Hematopoietic multipotent progenitor cell treated with erythropoietin and hydrocortisone succinate and interleukin-3 and kit ligand, for 4 days (in vitro differentiated cells): ENCODE data around the gene GNA12.

Experiments used
- DNase-seq: peaks from one replicate; pipeline ENCODE4 v3.0.0-alpha.2; 2015

GNA12 gene

DNA sequence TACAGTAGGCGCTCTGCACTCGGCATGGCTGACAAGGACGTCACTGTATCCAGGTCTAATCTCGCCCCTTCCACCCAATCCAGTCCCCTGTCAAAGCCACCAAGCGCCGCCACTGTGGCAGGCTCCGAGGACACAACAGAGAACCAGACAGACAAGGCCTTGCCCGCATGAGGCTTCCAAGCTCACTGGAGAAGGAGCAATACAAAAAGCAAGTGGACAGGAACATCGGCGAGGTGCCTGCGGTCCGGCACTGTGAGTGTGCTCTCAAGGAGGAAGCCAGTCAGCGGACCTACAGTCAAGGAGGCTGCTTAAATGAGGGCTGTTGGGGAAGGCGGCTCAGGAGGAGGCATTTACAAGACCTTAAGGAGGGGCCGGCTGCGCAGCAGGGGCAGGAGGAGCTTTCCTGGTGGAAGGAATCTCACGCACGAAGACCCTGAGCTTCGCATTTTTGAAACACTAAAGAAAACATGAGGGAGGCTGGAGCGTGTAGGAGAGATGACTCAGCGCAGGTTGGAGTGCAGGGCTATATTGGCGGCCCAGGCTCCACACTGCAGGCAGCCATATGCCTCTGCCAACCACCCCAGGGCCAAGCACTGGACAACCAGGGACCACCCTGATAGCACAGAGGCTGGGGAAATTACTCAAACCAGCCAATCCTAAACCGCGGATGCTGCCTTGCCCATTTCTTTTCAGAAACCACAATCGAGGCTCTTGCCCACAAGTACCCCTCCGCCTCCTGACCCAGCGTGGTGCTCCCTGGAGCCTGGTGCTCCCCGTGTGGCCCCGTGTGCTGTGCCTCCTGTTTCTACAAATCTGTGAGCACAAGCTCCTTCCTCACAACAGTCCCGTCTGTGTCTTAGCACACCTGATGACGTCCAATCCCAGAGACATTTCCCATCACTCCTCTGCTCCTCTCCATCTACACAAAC, 28.9 kb downstream of the GNA12 start:
- DNase-seq = peak; percentile 41

DNA sequence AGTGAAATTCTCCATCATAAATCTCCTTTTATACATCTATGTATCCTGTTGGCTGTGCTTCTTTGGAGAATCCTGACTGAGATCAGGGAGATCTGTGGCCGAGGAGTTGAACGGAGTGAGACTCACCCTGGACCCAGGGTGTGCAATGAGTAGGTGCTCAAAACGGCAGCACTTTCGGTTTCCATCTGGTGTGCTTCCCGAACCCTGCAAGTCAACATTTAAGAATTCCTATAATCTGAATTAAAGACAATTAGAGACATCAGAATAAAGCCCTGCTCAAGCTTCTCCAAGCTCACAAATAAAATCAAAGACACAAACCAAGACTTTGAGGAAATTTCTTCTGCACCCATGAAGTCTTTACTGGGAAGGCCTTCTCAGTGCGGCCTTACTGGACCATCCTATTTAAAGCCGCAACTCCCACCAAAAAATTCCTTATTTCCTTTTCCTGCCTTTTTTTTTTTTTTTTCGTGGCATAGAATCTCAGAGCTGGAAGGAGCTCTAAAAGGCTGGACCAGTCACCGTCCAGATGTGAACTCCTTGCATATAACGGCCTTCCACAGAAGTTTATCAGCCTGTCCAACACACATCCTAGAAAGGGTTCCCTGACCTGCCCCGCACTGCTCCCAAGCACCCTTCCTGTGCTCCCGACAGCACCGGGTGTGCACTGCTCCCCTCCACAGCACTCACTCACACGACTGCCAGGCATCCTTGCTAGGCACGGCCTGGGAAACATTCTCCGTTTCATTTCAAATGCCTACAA, 29.7 kb downstream of the GNA12 start:
- no peak for DNase-seq

DNA sequence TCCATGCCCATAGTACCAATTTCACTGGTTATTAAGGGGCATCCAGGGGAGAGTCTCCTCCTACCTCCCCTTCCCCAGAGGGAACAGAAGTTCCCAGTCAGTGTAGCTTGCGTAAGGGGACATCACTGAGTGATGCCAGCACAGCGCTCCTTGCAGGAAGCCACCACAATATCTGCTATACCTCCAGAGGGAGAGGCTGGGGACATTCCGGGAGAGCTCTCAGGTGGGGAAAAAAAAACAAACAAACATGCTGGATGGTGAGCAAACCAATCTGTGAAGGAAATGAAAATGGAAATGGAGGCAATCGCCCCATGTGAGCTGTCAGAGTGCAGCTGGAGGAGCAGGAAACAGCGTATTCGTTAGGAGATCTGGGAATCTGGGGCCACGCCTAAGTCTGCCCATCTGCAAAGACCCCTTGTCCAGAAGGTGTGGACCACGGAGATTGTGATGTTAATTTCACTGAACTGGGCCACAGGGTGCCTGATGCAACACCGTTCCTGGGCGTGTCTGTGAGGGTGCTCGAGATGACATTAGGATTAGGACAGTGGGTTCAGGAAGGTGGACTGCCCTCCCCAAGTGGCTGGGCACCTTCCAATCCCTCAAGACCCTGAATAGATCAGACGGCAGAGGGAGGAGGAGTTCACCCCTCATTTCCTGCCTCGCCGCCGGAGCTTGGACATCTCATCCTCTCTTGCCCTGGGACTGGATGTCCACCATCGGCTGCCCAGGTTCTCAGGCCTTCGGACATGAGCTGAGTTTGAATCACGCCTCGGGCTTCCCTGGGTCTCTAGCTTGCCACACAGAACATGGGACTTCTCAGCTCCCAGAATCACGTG, 30.5 kb downstream of the GNA12 start:
- no peak for DNase-seq

DNA sequence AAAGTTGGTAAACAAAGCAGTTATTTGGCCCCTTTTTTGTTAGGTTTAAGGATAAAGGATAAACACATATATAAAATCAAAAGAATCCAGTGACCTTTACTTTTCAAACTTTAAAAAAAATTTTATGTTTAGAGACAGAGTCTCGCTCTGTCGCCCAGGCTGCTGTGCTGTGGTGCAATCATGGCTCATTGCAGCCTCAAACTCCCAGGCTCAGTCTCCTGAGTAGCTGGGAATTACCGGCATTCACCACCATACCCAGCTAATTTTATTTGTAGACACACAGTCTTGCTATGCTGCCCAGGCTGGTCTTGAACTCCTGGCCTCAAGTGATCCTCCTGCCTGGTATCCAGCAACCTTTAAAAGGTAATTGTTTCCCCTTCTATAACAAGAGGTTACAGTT, 31.3 kb downstream of the GNA12 start:
- no peak for DNase-seq

DNA sequence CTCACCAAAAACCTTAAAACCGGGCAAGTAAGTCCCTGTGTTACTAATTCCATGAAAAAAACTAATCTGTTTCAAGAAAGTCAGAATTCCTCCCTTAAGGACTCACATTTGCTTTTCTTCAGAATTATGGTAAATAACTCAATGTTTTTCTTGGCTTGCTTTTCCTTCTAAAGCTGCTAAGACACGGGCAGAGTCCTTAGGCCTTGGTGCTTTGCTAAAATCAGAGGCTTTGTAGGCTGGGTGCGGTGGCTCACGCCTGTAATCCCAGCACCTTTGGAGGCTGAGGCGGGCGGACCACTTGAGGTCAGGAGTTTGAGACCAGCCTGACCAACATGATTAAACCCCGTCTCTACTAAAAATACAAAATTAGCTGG, 32.0 kb downstream of the GNA12 start:
- no peak for DNase-seq

DNA sequence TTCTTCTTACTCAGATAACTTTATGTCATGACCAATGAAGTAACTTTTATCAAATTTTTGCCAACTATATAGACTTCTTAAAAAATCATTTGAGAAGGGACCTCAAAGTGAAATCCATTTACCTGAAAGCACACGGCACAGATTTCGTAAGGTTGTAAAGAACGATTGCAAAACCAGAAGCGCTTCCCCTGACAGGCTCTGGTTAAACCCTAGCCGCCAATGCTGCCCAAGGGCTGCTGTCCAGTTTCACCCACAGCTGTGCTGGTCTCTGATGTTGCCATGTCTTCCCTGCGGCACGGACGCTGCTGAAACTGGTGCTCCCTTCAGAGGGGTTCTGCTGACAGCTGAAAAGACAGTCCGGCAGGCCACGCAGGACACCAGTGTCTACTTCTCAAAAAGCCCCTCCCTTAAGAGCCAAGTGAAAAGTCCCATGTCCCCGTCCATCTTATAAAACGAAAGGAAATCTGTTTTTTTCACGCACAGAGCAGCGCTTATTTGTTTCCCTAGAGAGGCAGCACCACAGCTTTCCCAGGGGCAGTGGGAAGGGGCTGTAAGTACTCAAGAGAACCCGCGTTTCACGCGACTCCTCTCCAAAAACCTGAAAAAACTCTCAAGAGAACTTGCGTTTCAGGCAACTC, 32.5 kb downstream of the GNA12 start:
- peak; percentile 49 for DNase-seq

DNA sequence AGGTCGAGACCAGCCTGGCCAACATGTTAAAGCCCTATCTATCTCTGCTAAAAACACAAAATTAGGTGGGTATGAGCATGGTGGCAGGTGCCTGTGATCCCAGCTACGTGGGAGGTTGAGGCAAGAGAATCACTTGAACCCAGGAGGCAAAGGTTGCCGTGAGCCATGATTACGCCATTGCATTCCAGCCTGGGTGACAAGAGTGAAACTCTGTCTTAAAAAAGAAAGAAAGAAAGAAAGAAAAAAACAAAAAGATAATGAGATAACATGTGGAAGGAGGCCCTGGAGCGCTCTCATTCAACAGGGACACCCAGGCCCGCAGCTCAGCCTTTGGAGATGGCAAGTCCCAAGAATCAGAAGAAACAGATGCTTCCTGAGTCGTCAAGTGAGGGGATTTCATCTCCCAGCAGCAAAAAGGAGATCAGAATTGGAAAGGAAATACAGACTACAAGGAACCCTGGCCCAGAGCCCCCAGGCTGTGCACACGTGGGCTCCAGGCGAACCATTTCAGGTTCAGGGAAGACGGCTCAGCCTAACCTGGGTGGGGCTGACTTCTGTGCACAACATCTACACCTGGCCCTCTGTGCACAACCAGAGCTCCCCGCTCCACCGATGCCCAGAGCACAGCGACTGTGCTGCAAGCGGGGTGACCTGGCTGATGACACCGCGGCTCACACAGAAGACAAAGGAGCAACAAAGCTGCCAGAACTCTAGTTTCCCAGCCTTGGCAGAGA, 33.3 kb downstream of the GNA12 start:
- no peak for DNase-seq

DNA sequence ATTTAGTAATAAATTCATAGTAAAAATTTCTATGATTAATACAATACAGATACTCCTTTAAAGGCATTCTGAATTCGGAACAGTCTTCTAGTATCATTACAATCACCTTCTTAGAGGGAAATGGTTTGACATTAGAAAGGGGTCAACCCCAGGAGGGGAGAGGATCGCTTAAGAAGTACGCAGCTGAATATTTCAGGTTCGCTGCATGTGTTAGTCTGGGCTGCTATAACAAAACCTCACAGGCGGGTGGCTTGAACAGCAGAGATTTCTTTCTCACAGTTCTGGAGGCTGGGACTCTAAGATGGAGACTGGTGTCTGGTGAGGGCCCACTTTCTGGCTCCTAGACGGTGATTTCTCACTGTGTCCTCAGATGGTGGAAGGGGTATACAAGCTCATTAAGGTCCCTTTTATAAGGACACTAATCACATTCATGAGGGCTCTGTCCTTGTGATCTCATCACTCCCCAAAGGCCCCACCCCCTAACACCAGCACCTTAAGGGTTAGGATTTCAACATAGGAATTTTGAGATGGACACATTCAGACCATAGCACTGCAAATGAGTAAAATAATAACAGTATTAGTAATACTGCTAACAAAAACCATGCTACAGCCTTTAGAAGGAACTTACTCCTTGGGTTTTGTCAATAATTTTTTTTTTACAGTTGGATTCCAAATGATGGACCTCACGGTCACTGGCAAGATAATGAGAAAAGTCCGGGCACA, 34.0 kb downstream of the GNA12 start:
- no peak for DNase-seq

DNA sequence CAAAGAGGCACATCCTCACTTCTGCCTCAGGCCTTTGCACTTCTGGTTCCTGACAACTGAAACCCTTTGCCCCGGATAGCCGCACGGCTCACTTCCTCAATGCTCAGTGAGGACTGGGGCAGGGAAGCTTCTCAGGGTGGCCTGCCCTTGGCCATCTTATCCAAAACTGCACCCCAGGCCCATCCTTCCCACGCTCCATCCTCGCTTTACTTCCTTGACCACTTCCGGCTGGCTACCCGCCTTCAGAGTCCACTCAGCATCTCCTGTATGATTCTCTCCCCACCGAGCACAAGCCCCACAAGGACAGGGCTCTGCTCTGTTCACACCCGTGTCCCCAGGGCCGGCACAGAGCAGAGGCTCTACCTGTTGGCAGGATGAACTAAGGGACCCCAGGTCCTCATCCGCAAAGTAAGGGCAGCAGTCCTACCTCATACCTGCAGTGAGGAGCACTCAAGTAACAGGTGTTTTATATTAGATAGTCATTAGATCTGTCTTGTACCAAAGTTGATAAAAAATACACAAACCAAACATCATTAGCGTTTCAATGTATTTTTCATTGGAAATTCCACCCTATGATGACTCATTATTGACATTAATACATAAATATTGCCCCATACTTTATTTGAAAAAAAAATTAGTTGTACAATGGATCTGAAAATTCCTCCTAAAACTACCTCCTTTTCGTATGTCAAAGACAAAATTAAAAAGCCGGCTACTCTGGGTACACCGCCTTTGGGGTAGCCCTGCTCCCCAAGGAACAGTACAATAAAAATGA, 35.0 kb downstream of the GNA12 start:
- peak; percentile 54 for DNase-seq

DNA sequence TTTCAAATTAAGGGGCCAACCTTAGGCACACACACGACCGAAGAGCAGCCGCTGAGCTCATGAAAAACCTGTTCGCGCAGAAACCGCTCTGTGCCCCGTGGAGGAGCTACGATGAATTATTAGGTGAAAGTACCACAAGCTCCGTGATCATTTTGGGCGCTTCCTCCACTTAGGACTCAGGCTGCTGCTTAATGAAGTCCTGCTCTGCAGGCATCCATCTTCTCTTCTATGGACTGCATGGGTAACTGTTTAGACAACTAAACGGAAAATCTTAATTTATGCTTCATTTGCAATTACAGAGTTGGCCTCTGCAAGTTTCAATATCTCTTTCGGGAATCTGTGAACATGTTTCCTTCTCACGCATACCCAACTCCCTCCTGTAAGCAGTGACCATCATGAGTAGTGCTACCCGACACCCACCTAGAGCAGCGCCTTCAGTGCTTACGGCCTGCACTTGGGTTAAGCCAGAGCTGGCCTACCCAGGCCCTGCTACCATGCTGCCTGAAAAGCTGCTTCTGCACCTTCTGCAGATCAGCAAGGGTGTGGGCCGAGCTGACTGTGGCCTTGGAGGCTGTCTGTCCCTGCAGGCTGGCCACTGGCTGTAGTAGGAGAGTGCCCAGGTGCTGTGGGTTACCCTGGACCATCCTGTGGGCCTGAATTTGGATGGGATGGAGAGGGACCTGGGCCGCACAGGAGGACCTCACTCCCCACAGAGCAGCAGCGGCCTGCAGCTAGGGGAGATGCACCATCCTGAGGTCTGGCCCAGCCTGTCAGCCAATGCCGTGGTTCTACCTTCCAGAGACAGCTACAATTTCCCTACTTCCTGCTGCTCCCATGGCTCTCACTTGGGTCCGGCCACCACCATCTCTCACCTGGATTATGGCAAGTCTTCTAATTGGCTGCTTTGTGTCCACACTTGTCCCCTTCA, 36.0 kb downstream of the GNA12 start:
- DNase-seq = peak; percentile 68

DNA sequence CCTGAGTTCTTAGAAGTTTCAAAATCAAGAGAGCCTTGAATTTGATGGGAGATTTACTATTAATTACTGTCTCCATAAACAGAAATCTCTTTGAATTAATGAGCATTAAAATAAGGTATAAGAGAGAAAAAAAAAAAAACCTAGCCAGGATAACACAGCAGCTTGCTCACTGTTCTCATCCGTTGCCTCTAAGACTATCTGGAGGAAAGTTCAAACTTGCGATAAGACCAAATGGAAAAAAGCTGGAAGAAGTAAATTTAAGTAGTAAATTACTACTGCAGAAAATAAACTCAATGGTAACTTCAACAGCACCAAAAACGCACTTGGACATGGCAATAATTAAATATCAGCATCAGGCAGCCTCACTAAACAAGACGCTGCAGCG, 36.7 kb downstream of the GNA12 start:
- DNase-seq = no peak

DNA sequence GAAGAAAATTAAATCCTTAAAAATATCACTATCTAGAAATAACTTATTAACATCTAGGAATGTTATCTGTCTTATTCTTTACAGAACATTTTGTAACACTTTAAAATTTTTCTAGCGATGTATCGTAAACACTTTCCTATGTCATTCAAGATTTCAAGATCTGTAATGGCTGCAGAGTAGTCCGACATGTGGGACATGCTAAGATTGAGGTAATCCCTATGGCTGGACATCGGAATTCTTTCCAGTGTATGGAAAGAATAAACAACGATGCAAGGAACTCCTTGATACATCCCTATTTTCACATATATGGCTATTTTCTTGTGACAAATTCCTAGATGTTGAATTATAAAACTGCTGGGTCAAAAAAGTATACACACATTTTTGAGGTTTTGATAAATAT, 37.5 kb downstream of the GNA12 start:
- no peak for DNase-seq

DNA sequence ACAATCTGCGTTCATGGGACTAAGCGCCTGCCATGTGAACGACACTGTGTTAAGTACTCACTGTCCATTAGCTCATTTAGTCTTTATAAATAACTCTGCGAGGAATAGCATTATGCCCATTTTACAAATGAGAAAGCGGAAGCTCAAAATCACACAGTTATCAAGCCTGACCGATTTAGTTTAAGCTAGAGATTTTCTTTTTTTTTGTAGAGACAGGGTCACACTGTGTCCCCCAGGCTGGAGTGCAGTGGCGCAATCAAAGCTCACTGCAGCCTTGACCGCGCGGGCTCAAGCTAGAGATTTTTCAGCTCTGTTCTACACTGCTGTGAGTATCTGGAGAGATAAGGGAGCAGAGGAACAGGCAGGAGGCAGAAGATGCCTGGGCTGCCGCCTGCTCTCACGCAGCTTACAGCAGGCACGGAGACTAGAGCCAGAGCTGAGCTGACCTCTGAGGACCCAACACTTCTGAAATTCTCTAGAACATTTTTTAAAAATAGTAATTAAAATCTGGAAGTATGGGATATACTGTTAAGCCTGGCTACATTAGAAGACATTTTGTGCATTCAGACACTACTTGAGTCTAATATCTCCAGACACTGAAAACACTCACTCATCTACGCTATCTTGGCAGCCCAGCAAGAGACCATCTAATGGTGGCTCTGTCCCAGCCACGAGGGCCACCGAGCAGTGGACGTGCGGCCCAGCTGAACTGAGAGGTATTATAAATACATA, 38.7 kb downstream of the GNA12 start:
- DNase-seq = peak; percentile 61

DNA sequence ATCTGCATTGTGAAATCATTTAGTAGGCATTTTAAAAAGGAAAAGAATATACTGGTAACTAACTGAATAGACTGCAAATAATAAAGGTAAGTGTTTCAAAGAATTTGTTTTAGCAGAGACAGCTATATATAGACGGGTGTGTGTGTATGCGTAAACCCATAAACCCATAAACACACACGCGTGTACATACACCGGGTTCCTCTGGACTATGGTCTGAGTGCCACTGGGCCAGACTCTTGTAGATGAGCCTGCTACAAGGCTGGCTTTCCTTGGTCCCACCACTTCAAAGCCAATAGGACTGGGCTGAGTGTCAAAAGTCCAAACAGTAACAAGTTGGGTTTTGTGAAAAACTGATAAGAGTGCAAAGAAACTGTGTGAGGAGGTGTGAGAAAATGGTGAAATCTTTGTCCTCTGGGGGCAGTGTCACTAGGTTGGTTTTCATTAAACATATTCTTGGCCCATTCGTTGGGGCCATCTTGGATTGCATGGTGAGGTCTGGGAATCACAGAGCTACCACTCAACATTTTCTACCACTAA, 39.8 kb downstream of the GNA12 start:
- DNase-seq = peak; percentile 68

DNA sequence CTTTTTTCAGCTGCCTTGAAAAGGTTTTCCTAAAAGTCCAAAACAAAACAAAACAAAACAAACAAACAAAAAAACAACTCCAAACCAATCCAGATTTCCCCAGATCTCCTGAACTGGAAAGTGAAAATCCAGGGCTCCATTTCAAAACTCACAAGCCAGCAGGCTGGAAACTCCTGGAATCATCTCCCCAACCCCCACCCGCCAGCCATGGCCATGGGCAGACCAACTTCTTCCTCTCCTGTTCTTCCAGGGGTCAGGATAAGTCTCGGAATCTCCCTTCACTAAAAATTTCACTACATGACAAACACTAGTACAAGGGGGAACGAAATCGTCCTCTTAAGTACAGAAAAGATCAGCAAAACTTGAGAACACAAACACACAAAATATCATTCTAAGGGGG, 40.4 kb downstream of the GNA12 start:
- no peak for DNase-seq

DNA sequence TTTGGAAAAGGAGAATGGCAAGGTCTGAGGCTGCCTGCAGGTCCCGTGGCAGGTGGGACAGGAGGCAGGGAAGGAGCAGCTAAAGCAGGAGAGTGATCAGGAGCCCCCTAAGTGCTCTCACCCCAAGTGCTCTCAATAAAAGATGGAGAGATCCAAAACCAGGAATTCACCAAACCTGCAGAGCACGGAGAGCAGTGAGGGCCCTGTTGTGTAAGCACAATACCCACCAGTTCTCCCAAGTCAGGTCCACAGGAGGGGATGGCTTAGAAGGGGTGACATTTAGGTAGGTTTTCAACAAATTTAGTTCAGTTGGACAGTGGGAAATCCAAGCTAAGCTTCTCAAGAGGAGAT, 40.8 kb downstream of the GNA12 start:
- DNase-seq = no peak

DNA sequence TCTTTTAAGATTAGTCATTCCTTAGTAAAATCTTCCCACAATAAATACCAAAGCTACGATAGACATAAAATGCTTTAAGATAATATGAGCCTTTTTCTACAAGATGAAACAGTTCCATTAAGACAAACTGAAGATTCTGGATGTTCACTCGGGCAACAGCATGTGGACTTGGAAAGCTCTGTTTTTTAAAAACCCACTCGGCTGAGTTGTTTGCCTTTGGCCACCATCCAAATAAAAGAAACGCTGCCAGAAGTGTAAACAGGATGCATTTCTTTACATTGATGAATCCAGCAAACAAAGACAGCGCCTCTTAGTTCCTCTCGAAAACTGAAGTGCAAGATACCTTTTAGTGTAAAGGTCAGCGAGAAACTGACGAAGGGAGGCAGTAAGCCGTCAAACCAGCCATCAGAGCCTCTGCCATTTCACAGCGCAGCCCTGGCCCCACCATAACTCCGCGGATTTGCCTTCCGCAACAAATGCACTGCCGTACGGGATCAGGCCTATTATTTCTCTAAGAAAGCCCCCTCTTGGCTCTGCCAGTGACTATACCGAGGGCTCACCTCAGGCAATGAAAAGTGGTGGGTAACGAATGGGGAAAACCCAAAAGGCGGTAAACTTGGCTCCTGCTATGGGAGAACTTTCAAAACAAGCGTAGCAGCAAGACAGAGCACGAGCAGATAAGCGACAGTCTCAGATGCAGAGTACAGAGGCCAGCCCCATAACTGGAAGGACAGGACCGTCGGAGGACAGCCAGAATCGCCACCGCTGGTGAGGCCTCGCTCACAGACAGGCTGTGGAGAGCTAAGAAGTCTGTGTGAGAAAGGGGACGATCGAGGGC, 41.4 kb downstream of the GNA12 start:
- DNase-seq = no peak

DNA sequence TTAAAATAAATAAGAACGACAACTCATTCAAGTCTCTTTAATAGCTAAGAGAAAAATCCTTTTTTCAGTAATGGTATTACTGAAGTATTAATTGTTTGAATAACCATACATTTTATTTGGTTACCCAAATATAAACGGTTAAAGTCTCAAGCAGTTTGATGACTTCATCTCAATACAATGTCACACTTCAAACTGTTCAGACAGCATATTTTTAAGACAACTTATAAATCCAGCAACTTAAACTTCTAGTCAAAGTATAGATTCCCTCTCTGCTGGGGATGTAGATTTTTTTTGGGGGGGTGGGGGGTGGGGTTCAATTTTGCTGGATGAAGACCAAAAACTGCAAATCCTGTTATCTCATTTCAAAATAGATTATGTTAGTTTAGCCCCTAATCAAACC, 42.0 kb downstream of the GNA12 start:
- no peak for DNase-seq
